ENCODE data around the gene SNCG. TPM values are rescaled to one million over a fixed set of nuclear protein-coding genes. Genes with fewer than 3 reads are reported as not detected.

SNCG gene
- total RNA-seq, 1 donor from 2014 or later, result 104 TPM

DNA sequence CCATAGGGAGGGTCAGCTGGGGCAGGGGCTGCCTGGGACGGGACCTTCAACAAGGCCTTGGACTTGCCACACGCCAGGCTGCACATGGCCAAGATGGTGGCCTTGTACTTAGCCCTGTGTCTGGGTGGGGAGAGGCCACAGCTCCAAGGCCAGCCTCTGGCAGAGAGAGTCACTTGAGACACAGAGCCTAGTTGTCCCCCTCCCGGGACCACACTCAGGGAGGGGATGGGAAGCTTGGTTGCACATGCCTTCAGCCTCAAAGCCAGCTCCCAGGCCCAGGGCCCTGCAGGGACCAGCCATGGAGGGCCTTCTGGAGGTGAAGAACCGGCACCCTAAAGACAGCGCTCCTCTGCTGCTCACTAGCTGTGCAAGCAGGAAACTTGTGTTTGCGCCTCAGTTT is 17.7 kb upstream of the SNCG start:
- no peak overlapping the region for H3K27ac Mint-ChIP-seq
- TF ChIP-seq, protein P1, sequence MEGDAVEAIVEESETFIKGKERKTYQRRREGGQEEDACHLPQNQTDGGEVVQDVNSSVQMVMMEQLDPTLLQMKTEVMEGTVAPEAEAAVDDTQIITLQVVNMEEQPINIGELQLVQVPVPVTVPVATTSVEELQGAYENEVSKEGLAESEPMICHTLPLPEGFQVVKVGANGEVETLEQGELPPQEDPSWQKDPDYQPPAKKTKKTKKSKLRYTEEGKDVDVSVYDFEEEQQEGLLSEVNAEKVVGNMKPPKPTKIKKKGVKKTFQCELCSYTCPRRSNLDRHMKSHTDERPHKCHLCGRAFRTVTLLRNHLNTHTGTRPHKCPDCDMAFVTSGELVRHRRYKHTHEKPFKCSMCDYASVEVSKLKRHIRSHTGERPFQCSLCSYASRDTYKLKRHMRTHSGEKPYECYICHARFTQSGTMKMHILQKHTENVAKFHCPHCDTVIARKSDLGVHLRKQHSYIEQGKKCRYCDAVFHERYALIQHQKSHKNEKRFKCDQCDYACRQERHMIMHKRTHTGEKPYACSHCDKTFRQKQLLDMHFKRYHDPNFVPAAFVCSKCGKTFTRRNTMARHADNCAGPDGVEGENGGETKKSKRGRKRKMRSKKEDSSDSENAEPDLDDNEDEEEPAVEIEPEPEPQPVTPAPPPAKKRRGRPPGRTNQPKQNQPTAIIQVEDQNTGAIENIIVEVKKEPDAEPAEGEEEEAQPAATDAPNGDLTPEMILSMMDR (IDR thresholded peaks at IDR 0.05; ENCODE audit: unreplicated experiment), result no peak
- H3K4me1 Mint-ChIP-seq, result peaks cover 16% of the 10 kb centered on the region
- no peak for DNase-seq (ENCODE audit: low spot score in 2 of 2, unreplicated experiment in 2 of 2)
- H3K4me3 Mint-ChIP-seq, result no peak overlapping the region
- H3K36me3 Mint-ChIP-seq, result peaks cover 6% of the 10 kb centered on the region
- no peaks in the 10 kb centered on the region for H3K27me3 Mint-ChIP-seq (ENCODE audit: low read depth)
- H3K9me3 Mint-ChIP-seq, result no peaks in the 10 kb centered on the region

DNA sequence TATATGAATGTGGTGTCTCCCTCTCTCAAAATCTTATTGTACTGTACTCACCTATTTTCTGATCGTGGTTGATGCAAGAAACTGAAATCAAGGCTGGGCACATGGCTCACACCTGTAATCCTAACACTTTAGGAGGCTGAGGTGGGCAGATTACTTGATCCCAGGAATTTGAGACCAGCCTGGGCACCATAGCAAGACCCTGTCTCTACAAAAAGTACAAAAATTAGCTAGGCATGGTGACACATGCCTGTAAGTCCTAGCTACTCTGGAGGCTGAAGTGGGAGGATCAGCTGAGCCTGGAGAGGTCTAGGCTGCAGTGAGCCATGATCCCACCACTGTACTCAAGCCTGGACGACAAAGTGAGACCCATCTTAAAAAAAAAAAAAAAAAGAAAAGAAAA is 17.0 kb upstream of the SNCG start:
- Mint-ChIP-seq H3K4me3 (no peak overlapping the region), H3K27ac (no peak overlapping the region), H3K9me3 (no peaks in the 10 kb centered on the region), H3K27me3 (ENCODE audit: low read depth) (no peaks in the 10 kb centered on the region), H3K4me1 (peaks cover 20% of the 10 kb centered on the region), H3K36me3 (peaks cover 3% of the 10 kb centered on the region)
- TF ChIP-seq, protein P1 (IDR thresholded peaks at IDR 0.05; ENCODE audit: unreplicated experiment), result no peak
- no peak for DNase-seq (ENCODE audit: low spot score in 2 of 2, unreplicated experiment in 2 of 2)

DNA sequence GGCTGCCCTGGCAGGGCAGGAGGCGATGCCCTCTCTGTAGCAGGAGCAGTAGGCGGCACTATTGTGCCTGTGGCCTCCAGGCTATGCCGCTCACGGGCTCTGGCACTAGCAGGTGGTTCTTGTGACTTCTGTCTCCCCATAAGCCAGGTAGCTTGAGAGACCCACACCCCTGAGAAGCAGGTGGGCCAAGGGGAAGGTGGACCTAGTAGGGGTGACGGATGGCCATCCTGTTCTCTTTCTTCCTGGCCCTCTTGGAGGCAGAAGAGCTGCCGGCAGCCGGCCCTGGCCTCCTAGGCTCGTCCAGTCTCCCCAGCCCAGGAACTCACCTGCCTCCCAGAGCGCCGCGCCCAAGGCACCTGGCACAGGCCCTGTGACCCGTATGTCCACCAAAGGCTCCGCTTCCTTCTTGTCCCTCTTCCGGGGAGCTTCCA is 16.4 kb upstream of the SNCG start:
- no peaks in the 10 kb centered on the region for H3K9me3 Mint-ChIP-seq
- TF ChIP-seq, protein P1 (IDR thresholded peaks at IDR 0.05; ENCODE audit: unreplicated experiment), result no peak
- H3K27ac Mint-ChIP-seq, result no peak overlapping the region
- peaks cover 3% of the 10 kb centered on the region for H3K36me3 Mint-ChIP-seq
- H3K4me1 Mint-ChIP-seq, result peaks cover 26% of the 10 kb centered on the region
- H3K4me3 Mint-ChIP-seq, result no peak overlapping the region
- no peak for DNase-seq (ENCODE audit: low spot score in 2 of 2, unreplicated experiment in 2 of 2)
- no peaks in the 10 kb centered on the region for H3K27me3 Mint-ChIP-seq (ENCODE audit: low read depth)

DNA sequence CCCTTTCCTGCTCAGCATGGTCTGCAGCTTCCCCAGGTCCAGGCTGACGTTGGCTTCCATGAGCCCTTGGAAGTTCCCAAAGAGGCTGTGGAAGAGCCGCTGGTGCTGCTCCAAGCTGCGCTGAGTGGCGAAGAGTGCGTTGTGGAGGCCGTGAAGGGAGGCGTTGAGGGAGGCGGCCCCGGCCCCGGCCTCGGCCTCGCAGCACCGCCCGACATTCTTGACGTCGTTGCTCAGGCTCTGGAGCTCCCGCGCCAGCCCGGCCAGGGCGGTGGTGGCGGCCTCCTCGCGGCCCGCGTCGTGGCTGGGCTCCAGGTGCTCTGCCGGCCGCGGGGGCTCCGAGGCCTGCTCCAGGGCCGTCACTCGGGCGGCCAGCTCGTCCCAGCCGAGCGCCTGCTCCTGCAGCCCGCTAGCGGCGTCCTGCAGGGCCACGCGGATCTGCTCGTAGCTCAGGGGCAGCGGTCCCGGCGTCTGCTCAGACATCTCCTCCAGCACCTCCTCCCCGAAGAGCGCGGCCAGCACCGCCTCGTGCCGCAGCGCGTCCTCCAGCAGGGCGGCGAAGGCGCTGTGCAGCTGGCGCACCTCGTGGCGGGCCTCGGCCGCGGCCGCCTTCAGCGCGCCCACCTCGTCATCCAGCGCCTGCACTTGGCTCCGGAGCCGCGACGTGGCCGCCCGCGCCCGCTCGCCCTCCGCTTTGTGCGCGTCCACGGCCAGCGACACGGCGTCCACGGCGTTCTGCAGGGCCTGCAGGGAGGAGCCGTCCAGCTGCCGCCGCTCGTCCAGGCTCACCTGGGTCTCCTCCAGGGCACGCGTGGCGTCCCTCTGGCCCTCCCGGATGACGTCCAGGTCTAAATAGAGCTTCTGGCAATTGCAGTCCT is 15.7 kb upstream of the SNCG start:
- H3K4me3 Mint-ChIP-seq, result no peak overlapping the region
- no peak overlapping the region for H3K27ac Mint-ChIP-seq
- no peak for DNase-seq (ENCODE audit: low spot score in 2 of 2, unreplicated experiment in 2 of 2)
- H3K36me3 Mint-ChIP-seq, result peaks cover 3% of the 10 kb centered on the region
- no peaks in the 10 kb centered on the region for H3K9me3 Mint-ChIP-seq
- no peaks in the 10 kb centered on the region for H3K27me3 Mint-ChIP-seq (ENCODE audit: low read depth)
- peaks cover 27% of the 10 kb centered on the region for H3K4me1 Mint-ChIP-seq
- TF ChIP-seq, protein P1 (IDR thresholded peaks at IDR 0.05; ENCODE audit: unreplicated experiment), result no peak

DNA sequence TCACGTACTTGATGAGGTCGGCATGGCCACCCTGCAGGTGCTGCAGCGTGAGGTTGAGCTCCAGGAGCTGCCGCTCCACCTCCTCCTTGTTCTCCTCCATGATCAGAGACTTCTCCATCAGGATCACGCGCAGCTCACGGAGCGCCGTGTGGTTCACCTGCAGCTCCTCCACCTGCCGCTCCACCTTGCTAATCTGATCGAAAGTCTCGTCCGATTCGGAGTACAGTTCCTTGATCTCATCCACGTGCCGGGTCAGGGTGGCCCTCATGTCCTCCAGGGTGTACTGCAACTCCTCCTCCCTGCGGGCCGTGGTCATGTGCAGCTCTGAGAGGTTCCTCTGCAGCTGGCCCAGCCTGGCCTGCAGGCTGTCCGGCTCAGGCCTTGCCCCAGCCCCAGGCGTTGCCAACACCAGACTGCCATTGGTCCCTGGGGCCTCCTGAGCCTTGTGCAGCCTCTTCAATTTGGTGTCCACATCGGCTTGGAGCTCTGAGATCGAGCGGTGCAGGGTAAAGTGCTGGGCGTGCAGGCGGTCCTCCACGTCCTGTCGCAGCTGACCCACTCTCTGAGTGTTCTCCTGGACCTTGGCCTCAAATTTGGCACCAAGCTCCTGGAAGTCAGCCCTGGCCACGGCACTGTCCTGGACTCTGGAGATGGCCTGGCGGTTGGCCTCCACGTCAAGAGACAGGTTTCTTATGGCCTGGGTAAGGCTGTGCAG is 14.9 kb upstream of the SNCG start:
- TF ChIP-seq, protein P1 (IDR thresholded peaks at IDR 0.05; ENCODE audit: unreplicated experiment), result no peak
- Mint-ChIP-seq H3K36me3 (peaks cover 3% of the 10 kb centered on the region), H3K27me3 (ENCODE audit: low read depth) (no peaks in the 10 kb centered on the region), H3K4me3 (no peak overlapping the region), H3K27ac (no peak overlapping the region), H3K4me1 (peaks cover 27% of the 10 kb centered on the region), H3K9me3 (peaks cover 4% of the 10 kb centered on the region)
- no peak for DNase-seq (ENCODE audit: low spot score in 2 of 2, unreplicated experiment in 2 of 2)

Data from mesothelial cell of epicardium (in vitro differentiated cells).